ENCODE data around the gene SLC38A8.

The SLC38A8 gene

GRCh38 chr16:83967838-83968305 lies 74.7 kb downstream of the SLC38A8 start, which contains the start of gene NECAB2:
Gene NECAB2 (plus strand): TSS chr16:83968244. CDS start chr16:83968649, 405 bp downstream.
- DNase-seq, result no peak

GRCh38 chr16:83967091-83967490 lies 75.5 kb downstream of the SLC38A8 start:
- DNase-seq, result no peak

- no peak for DNase-seq
Observed at GRCh38 chr16:83966153-83966696, 76.4 kb downstream of the SLC38A8 start.

- no peak for DNase-seq
Observed at GRCh38 chr16:83965444-83966152, 77.0 kb downstream of the SLC38A8 start.

GRCh38 chr16:83964684-83965443 lies 77.7 kb downstream of the SLC38A8 start:
- no peak for DNase-seq

GRCh38 chr16:83963277-83964119 lies 79.1 kb downstream of the SLC38A8 start:
- DNase-seq, result no peak

- DNase-seq, result no peak
Observed at GRCh38 chr16:83961591-83961990, 81.0 kb downstream of the SLC38A8 start.

GRCh38 chr16:83960521-83961249 lies 81.9 kb downstream of the SLC38A8 start:
- DNase-seq, result no peak

Measured in left hindlimb (tissue), 1 donor.